Measurements from ENCODE around the gene ANKRD23. TPM values are rescaled to one million over a fixed set of nuclear protein-coding genes. Genes with fewer than 3 reads are reported as not detected.

Gene ANKRD23
- total RNA-seq, 1 donor = 2.3 TPM

GRCh38 chr2:96826546-96827278 is 17.1 kb downstream of the ANKRD23 start:
- H3K4me3 ChIP-seq (ENCODE audit: low read depth, low read length) = no peak overlapping the region
- TF ChIP-seq, protein P1, sequence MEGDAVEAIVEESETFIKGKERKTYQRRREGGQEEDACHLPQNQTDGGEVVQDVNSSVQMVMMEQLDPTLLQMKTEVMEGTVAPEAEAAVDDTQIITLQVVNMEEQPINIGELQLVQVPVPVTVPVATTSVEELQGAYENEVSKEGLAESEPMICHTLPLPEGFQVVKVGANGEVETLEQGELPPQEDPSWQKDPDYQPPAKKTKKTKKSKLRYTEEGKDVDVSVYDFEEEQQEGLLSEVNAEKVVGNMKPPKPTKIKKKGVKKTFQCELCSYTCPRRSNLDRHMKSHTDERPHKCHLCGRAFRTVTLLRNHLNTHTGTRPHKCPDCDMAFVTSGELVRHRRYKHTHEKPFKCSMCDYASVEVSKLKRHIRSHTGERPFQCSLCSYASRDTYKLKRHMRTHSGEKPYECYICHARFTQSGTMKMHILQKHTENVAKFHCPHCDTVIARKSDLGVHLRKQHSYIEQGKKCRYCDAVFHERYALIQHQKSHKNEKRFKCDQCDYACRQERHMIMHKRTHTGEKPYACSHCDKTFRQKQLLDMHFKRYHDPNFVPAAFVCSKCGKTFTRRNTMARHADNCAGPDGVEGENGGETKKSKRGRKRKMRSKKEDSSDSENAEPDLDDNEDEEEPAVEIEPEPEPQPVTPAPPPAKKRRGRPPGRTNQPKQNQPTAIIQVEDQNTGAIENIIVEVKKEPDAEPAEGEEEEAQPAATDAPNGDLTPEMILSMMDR (IDR thresholded peaks at IDR 0.05; ENCODE audit: insufficient read depth, low read length) = no peak
- DNase-seq (ENCODE audit: low read depth) = no peak

GRCh38 chr2:96825057-96825456 is 18.8 kb downstream of the ANKRD23 start:
- TF ChIP-seq, protein P1 (IDR thresholded peaks at IDR 0.05; ENCODE audit: insufficient read depth, low read length) = no peak
- H3K4me3 ChIP-seq (ENCODE audit: low read depth, low read length) = no peak overlapping the region
- no peak for DNase-seq (ENCODE audit: low read depth)

DNA sequence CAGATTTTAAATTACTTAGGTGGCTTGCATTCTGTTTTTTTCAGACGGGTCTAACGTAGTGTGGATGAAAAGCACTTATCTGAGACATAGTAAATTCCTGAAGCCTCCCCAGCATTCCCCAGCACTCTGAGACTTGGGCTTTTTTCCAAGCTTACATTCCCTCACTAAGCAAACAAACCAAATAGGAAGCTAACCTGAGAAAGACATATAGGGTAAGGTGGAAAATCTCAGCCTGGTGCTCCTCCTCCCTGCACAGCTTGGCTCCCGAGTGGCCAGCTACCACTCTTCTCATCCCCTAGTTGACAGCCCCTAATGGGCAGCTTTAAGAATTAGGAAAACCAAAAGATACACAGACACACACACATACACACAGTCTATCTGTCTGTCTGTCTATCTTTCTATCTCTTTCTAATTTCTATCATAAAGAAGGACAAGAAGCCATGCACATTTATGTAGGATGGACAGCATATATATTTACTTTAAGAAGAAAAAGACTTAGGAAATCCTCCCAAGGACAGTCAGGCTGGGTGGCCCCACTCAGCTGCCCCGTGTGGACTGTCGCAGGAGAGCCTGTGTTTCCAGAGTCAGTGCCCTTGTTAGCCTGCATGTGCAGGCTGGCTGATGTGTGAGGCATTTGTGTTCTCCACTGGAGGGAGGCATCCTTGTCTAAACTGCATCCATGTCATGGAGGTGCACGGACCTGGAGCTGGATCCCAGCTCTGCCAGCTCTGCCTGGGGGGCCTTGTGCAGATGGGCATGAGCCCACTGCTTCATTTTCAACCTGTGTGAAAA is 19.5 kb downstream of the ANKRD23 start:
- DNase-seq (ENCODE audit: low read depth) = peak; percentile 65
- no peak overlapping the region for H3K4me3 ChIP-seq (ENCODE audit: low read depth, low read length)
- TF ChIP-seq, protein P1 (IDR thresholded peaks at IDR 0.05; ENCODE audit: insufficient read depth, low read length) = no peak

DNA sequence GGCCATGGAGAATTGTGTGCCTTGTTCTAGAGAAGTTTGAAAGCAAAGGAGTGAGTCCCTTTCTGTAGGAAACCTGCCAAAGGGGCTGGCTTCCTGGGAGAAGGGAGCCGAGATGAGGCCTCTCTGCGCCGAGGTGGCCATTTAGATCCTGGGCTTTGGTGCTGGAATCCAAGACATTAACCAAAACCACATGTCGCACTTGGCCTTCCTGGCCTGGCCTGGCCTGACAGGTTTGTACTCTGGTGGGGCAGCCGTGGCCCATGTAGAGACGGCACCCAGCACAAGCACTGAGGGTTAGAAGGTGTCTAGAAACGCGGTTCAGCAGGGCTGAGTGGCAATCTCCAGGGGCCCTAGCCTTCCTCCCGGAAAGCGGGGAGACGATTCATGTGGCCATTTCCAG is 20.6 kb downstream of the ANKRD23 start:
- TF ChIP-seq, protein P1 (IDR thresholded peaks at IDR 0.05; ENCODE audit: insufficient read depth, low read length) = no peak
- peak; percentile 62 for DNase-seq (ENCODE audit: low read depth)

DNA sequence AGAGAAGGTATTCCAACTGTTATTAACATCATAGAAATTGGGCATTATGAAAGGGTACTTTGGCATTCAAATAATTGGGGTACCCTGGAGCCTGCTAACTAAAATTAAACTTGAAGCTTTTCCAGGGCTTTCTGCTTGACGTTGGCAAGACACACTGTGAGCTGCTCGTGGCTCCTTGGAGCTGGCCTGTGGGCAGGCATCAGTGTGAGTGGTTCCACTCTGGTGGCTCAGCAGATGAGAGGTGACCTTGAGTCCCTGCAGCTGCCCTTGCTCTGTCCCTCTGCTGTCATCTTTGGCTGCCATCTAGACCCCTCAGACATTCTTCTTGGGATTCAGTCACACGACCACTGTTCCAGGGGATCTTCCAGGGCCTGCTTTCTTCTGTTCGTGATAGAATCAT is 21.0 kb downstream of the ANKRD23 start:
- H3K4me3 ChIP-seq (ENCODE audit: low read depth, low read length) = no peak overlapping the region
- TF ChIP-seq, protein P1 (IDR thresholded peaks at IDR 0.05; ENCODE audit: insufficient read depth, low read length) = no peak
- DNase-seq (ENCODE audit: low read depth) = no peak

More for the DNA sequence above, 20.6 kb downstream of the ANKRD23 start:
- H3K4me3 ChIP-seq (ENCODE audit: low read depth, low read length) = no peak overlapping the region

DNA sequence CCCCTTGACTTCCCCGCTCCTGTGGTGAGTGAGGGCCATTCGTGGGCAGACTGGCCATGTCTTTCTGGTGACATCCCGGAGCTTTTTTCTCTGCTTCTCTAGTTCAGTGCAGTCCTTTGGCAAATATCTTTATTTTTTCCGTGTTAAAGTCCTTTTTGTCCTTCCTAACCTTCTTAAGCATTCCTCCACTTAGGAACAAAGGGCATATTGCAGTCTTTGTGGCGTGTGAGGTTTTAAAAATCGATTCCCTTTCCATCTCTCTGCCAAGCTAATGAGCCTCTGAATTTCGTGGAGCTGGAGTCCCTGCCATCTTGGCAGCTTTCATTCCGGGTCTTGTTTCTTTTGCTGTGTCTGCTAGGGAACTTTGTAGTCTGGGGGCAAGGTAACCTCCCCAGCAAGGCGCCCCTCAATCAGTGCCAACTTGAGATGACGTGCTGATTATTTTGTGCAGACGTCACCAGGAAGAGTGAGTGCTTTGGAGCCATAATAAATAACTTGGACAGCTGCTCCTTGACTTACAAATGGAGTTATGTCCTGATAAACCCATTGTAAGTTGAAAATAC is 22.6 kb downstream of the ANKRD23 start:
- TF ChIP-seq, protein P1 (IDR thresholded peaks at IDR 0.05; ENCODE audit: insufficient read depth, low read length) = no peak
- no peak overlapping the region for H3K4me3 ChIP-seq (ENCODE audit: low read depth, low read length)
- no peak for DNase-seq (ENCODE audit: low read depth)
